Putamen (tissue), 1 donor: Measurements from ENCODE around the gene ALDH2.
"Not testable (repeated sequence)": the region's sequence is repeated elsewhere in the genome, so short reads cannot be mapped to it uniquely, and the experiment has no call there.

Experiments used
- DNase-seq: peaks from one replicate; pipeline ENCODE4 v3.0.0-alpha.2; 2016; ENCODE audit warnings: low spot score

ALDH2 gene

GRCh38 chr12:111827907-111828306 is 61.2 kb downstream of the ALDH2 start:
- no peak for DNase-seq

GRCh38 chr12:111828338-111828979 is 61.7 kb downstream of the ALDH2 start:
- no peak for DNase-seq

- not testable (repeated sequence) for DNase-seq
These were observed 62.9 kb downstream of the ALDH2 start for GRCh38 chr12:111829635-111830034.

- DNase-seq: not testable (repeated sequence)
These were observed 68.1 kb downstream of the ALDH2 start for GRCh38 chr12:111834740-111835386.

GRCh38 chr12:111835531-111836181 is 68.9 kb downstream of the ALDH2 start:
- DNase-seq: not testable (repeated sequence)

- DNase-seq: no peak
These were observed 71.6 kb downstream of the ALDH2 start for GRCh38 chr12:111838353-111838752.

GRCh38 chr12:111840807-111841206 is 74.1 kb downstream of the ALDH2 start:
- DNase-seq: no peak

- DNase-seq: peak; percentile 7
These were observed 74.6 kb downstream of the ALDH2 start for GRCh38 chr12:111841236-111841749.

- DNase-seq: peak; percentile 90
These were observed 75.2 kb downstream of the ALDH2 start, which contains the start of gene MAPKAPK5 for GRCh38 chr12:111841750-111842555. TSS of gene MAPKAPK5 (plus strand) at chr12:111842228. CDS start at chr12:111842734, 506 bp downstream.

- no peak for DNase-seq
These were observed 76.0 kb downstream of the ALDH2 start for GRCh38 chr12:111842556-111843396.

- DNase-seq: no peak
These were observed 79.3 kb downstream of the ALDH2 start for GRCh38 chr12:111846016-111846415.

GRCh38 chr12:111850526-111850925 is 83.8 kb downstream of the ALDH2 start:
- no peak for DNase-seq

- no peak for DNase-seq
These were observed 91.5 kb downstream of the ALDH2 start for GRCh38 chr12:111858186-111858585.

GRCh38 chr12:111858778-111859177 is 92.0 kb downstream of the ALDH2 start:
- DNase-seq: no peak

- DNase-seq: no peak
These were observed 98.2 kb downstream of the ALDH2 start for GRCh38 chr12:111864913-111865312.
